22Rv1 (cell line): ENCODE data around the gene TIMP2.

Experiments
- CTCF ChIP-seq: fragments of 450-650 bp; IDR thresholded peaks from 2 replicates; pipeline ENCODE4 v1.5.1; 2017; ENCODE audit warnings: mild to moderate bottlenecking
- ZFX ChIP-seq: fragments of 450-650 bp; IDR thresholded peaks from 2 replicates; pipeline ENCODE4 v1.6.1; 2017; ENCODE audit warnings: antibody characterized with exemption, borderline replicate concordance

- TF ChIP-seq CTCF (no peak), ZFX (no peak)
Measured at GRCh38 chr17:78971756-78972506, 46.7 kb upstream of the TIMP2 start.
